Left ventricle myocardium inferior (tissue), 1 donor: ENCODE measurements around the gene SRSF6. TPM values are rescaled to one million over a fixed set of nuclear protein-coding genes. Genes with fewer than 3 reads are reported as not detected.

Experiments used
- DNase-seq: peaks from one replicate; pipeline ENCODE4 v3.0.0-alpha.2; 2020
- H3K27ac ChIP-seq: fragments of 200-600 bp; replicated peaks from 2 replicates; pipeline ENCODE4 v1.8.0; 2021
- H3K27me3 ChIP-seq: fragments of 200-600 bp; 2 replicates; pipeline ENCODE4 v1.8.0; 2021; ENCODE audit warnings: low read depth
- H3K36me3 ChIP-seq: fragments of 200-600 bp; 2 replicates; pipeline ENCODE4 v1.8.0; 2021
- H3K4me1 ChIP-seq: fragments of 200-600 bp; 2 replicates; pipeline ENCODE4 v1.8.0; 2021
- H3K4me3 ChIP-seq: fragments of 200-600 bp; 2 replicates; pipeline ENCODE4 v1.8.0; 2021; ENCODE audit warnings: mild to moderate bottlenecking, moderate library complexity
- H3K9me3 ChIP-seq: fragments of 200-600 bp; replicated peaks from 2 replicates; pipeline ENCODE4 v1.8.0; 2021
- CTCF ChIP-seq: fragments of 200-600 bp; IDR thresholded peaks from 2 replicates; pipeline ENCODE4 v1.8.0; 2021; ENCODE audit warnings: antibody characterized with exemption, mild to moderate bottlenecking, borderline replicate concordance
- intact Hi-C: fragments of 100-400 bp; cut with micrococcal nuclease; formaldehyde crosslinking; loops from one replicate; pipeline ENCODE4 v1.11.0; 2022
- total RNA-seq: library from RNA; stranded (reverse); fragmentation: NEBNext Ultra II Directional; extraction: Animal tissue kit (Norgen Biotek cat#: 25700); gene quantifications from one replicate; pipeline ENCODE4 v1.2.1, GENCODE V29; 2021
- donor health status: DM: no; HTN: yes; CAD: no; lungs with severe emphysema.

Gene SRSF6
- total RNA-seq, 1 donor from 2014 or later: 58.7 TPM

DNA sequence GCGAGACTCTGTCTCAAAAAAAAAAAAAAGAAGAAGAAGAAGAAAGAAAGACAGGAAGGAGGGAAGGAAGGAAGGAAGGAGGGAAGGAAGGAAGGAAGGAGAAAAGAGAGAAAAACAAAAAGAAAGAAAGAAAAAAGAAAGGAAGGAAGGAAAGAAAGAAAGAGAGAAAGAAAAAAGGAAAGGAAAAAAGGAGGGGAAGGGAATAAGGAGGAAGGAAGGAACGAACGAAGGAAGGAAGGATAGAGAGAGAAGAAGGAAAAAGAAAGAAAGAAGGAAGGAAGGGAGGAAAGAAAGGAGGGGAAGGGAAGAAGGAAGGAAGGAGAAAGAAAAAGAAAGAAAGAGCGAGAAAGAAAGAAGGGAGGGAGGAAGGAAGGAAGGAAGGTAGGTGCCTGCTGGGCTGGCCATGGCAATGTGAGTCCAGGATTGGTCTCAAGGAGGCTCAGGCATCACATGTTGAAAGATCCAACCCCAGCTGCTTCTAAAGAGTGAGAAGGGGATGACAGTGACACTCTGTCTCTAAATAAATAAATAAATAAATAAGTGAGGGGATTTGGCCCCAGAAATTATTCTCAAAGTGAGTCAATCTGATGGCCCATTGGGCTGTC, 24.3 kb upstream of the SRSF6 start:
- TF ChIP-seq CTCF: no peak
- H3K36me3 ChIP-seq: no peaks in the 10 kb centered on the region
- peaks cover 74% of the 10 kb centered on the region for H3K27me3 ChIP-seq
- no peaks in the 10 kb centered on the region for H3K4me1 ChIP-seq
- DNase-seq: no peak
- intact Hi-C loops: no loop called here
- H3K27ac ChIP-seq: no peak overlapping the region
- H3K4me3 ChIP-seq: no peak overlapping the region
- H3K9me3 ChIP-seq: no peaks in the 10 kb centered on the region

- no peak overlapping the region for H3K4me3 ChIP-seq
- intact Hi-C loops: no loop called here
- no peaks in the 10 kb centered on the region for H3K4me1 ChIP-seq
- no peak overlapping the region for H3K27ac ChIP-seq
- H3K36me3 ChIP-seq: no peaks in the 10 kb centered on the region
- no peaks in the 10 kb centered on the region for H3K9me3 ChIP-seq
- no peak for DNase-seq
- TF ChIP-seq CTCF: no peak
- H3K27me3 ChIP-seq: peaks cover 68% of the 10 kb centered on the region
These were observed 23.1 kb upstream of the SRSF6 start for GRCh38 chr20:43434565-43434964.

- Histone ChIP-seq H3K4me3 (no peak overlapping the region), H3K4me1 (no peaks in the 10 kb centered on the region), H3K27me3 (peaks cover 80% of the 10 kb centered on the region), H3K27ac (no peak overlapping the region), H3K9me3 (no peaks in the 10 kb centered on the region), H3K36me3 (no peaks in the 10 kb centered on the region)
- DNase-seq: no peak
- intact Hi-C loops: no loop called here
- TF ChIP-seq CTCF: no peak
These were observed 18.9 kb upstream of the SRSF6 start for GRCh38 chr20:43438578-43439316.

DNA sequence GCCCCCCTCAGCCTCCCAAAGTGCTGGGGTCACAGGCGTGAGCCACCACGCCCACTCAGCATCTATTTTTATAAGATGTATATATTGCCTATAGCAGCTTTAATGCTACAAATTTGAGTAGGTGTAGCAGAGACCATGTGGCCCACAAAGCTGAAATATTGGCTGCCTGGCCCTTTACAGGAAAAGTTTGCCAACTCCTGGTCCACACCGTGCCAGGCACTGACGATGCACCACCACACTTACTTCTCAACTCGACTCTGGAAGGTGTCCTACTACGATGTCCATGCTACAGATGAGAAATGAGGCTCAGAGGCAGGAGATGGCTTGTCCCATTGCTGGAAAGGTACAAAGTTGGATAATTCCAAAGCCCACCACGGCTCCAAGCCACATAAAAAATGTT, 17.2 kb upstream of the SRSF6 start:
- DNase-seq: no peak
- intact Hi-C loops: no loop called here
- Histone ChIP-seq H3K27ac (no peak overlapping the region), H3K36me3 (no peaks in the 10 kb centered on the region), H3K4me1 (no peaks in the 10 kb centered on the region), H3K27me3 (peaks cover 83% of the 10 kb centered on the region), H3K9me3 (no peaks in the 10 kb centered on the region), H3K4me3 (no peak overlapping the region)
- TF ChIP-seq CTCF: no peak

- DNase-seq: no peak
- intact Hi-C loops: no loop called here
- TF ChIP-seq CTCF: no peak
These were observed 15.3 kb upstream of the SRSF6 start for GRCh38 chr20:43442282-43442880.

More at GRCh38 chr20:43442282-43442880, 15.3 kb upstream of the SRSF6 start:
- Histone ChIP-seq H3K4me3 (no peak overlapping the region), H3K27me3 (peaks cover 84% of the 10 kb centered on the region), H3K27ac (no peak overlapping the region), H3K4me1 (no peaks in the 10 kb centered on the region), H3K9me3 (no peaks in the 10 kb centered on the region), H3K36me3 (no peaks in the 10 kb centered on the region)
